PFSK-1 (cell line): Measurements from ENCODE around the gene TTF2.

Experiments used
- FOXP2 ChIP-seq: optimal IDR thresholded peaks from 2 replicates; pipeline ENCODE3; 2011; ENCODE audit warnings: borderline replicate concordance, control low read depth, inconsistent platforms; ENCODE audit not compliant: insufficient read depth; ENCODE audit errors: extremely low read length, extremely low read depth
- POLR2AphosphoS5 ChIP-seq: IDR thresholded peaks from 2 replicates; pipeline ENCODE4 v1.6.1; 2012; ENCODE audit warnings: low read depth, mild to moderate bottlenecking, control low read depth, low read length, moderate library complexity
- REST ChIP-seq, 2 experiments: IDR thresholded peaks; 2 replicates each; pipeline versions ENCODE4 v1.6.1 to v1.8.0; 2011 to 2012; ENCODE audit warnings: low read depth in 2 of 2, low read length in 2 of 2, control low read depth in 1 of 2, inconsistent platforms in 1 of 2, mild to moderate bottlenecking in 1 of 2, moderate library complexity in 1 of 2; ENCODE audit not compliant: insufficient read depth in 1 of 2
- SIN3A ChIP-seq: IDR thresholded peaks from 2 replicates; pipeline ENCODE4 v1.6.1; 2012; ENCODE audit warnings: mild to moderate bottlenecking, low read length, moderate library complexity, borderline replicate concordance; ENCODE audit not compliant: insufficient read depth
- TAF1 ChIP-seq: IDR thresholded peaks from 2 replicates; pipeline ENCODE4 v1.6.1; 2012; ENCODE audit warnings: low read length, control low read depth, borderline replicate concordance; ENCODE audit not compliant: insufficient read depth

The TTF2 gene

DNA sequence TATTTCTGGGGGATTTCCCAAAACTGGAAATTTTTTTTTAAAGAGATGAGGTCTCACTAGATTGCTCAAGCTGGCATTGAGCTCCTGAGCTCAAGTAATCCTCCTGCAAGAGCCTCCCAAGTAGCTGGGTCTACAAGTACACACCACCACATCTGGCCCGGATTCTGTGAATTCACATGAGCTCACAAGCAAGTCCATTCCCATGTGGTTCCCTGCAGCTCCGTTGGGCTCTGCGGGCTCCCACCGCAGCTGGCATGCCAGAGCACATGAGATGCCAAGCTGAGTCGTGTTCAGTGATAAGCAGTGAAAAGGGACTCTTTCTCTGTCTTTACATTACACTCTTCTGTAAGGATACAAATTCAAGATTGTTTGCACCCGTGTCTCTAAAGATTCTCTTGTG is 21.9 kb upstream of the TTF2 start:
- no peak for TF ChIP-seq SIN3A
- no peak for TF ChIP-seq FOXP2
- TF ChIP-seq POLR2AphosphoS5 = no peak
- TF ChIP-seq TAF1 = no peak

- TF ChIP-seq REST (IDR thresholded peaks at IDR 0.05; ENCODE audit: insufficient read depth in 1 of 2, low read depth in 2 of 2, low read length in 2 of 2) = no peak
- no peak for TF ChIP-seq POLR2AphosphoS5
- TF ChIP-seq TAF1 = no peak
- no peak for TF ChIP-seq FOXP2
- TF ChIP-seq SIN3A = no peak
Measured at GRCh38 chr1:117044217-117044616, 15.9 kb upstream of the TTF2 start.

- TF ChIP-seq SIN3A (no peak), TAF1 (no peak), REST (IDR thresholded peaks at IDR 0.05; ENCODE audit: insufficient read depth in 1 of 2, low read depth in 2 of 2, low read length in 2 of 2) (no peak), POLR2AphosphoS5 (no peak), FOXP2 (no peak)
Measured at GRCh38 chr1:117045644-117046043, 14.5 kb upstream of the TTF2 start.

GRCh38 chr1:117046781-117047180 is 13.3 kb upstream of the TTF2 start:
- TF ChIP-seq SIN3A (no peak), POLR2AphosphoS5 (no peak), FOXP2 (no peak)

GRCh38 chr1:117047271-117047670 is 12.9 kb upstream of the TTF2 start:
- TF ChIP-seq FOXP2 = no peak
- no peak for TF ChIP-seq REST (IDR thresholded peaks at IDR 0.05; ENCODE audit: insufficient read depth in 1 of 2, low read depth in 2 of 2, low read length in 2 of 2)
- TF ChIP-seq TAF1 = no peak
- no peak for TF ChIP-seq SIN3A
- no peak for TF ChIP-seq POLR2AphosphoS5

- TF ChIP-seq TAF1 = no peak
- no peak for TF ChIP-seq REST (IDR thresholded peaks at IDR 0.05; ENCODE audit: insufficient read depth in 1 of 2, low read depth in 2 of 2, low read length in 2 of 2)
- no peak for TF ChIP-seq POLR2AphosphoS5
- TF ChIP-seq FOXP2 = no peak
- no peak for TF ChIP-seq SIN3A
Measured at GRCh38 chr1:117049857-117050256, 10.3 kb upstream of the TTF2 start.
